GM12864 (cell line): ENCODE results near the gene RCOR1.

Experiments
- DNase-seq: peaks from one replicate; pipeline ENCODE4 v3.0.0-alpha.2; 2011; ENCODE audit warnings: low read depth
- H3K4me3 ChIP-seq: 2 replicates; pipeline ENCODE4 v1.5.1; 2011; ENCODE audit warnings: mild to moderate bottlenecking, low read depth, low read length, control low read depth
- TF ChIP-seq, protein P1 (sequence below): IDR thresholded peaks from 2 replicates; pipeline ENCODE4 v1.5.1; 2011; ENCODE audit warnings: low read depth, mild to moderate bottlenecking, moderate library complexity, low read length, control low read depth, inconsistent platforms; ENCODE audit errors: missing control alignments

The RCOR1 gene

DNA sequence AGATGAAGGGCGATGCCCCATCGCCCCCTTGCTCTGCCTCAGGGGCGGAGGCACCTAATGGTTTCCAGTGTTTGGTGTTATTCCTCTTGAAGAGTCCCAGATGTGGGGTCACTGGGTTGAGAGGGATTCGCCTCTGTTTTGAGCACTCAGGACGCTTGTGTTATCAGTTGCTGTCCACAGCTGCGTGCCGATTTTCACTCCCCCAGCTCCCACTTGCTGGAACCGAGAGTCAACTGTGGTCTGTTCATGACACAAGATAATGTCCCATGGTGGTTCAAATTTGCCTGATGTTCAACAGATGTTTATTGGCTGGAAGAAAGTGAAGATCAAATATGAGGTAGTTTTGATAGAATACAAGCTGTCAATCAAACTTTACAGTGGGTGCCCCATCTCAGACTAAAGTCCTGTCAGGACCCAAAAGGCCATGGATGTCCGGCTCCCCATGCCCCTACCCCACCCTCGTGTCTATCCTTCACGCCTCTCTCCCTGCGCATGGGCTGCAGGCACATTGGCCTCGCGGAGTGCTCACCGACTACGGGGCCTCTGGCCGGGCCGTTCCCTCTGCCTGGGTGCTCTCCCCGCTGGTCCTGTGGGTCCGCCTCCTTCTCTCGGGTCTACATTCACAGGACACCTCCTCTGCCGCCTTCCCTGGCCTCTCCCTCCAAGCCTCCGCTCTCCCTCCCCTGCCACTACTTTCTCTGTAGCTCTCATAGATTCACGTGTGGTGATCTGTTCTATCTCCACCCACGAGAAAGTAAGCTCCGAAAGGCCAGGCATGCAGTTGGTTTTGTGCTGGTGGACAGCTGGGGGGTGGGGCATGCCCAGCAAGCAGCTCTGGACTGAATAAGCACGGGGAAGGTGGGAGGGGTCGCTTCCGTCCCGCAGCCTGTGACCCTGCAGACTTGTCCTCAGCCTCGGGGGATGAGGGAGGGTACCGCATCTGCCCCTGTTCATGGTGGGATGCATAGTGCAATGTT, 178.0 kb downstream of the RCOR1 start:
- H3K4me3 ChIP-seq: no peak overlapping the region
- DNase-seq: no peak
- TF ChIP-seq, protein P1, sequence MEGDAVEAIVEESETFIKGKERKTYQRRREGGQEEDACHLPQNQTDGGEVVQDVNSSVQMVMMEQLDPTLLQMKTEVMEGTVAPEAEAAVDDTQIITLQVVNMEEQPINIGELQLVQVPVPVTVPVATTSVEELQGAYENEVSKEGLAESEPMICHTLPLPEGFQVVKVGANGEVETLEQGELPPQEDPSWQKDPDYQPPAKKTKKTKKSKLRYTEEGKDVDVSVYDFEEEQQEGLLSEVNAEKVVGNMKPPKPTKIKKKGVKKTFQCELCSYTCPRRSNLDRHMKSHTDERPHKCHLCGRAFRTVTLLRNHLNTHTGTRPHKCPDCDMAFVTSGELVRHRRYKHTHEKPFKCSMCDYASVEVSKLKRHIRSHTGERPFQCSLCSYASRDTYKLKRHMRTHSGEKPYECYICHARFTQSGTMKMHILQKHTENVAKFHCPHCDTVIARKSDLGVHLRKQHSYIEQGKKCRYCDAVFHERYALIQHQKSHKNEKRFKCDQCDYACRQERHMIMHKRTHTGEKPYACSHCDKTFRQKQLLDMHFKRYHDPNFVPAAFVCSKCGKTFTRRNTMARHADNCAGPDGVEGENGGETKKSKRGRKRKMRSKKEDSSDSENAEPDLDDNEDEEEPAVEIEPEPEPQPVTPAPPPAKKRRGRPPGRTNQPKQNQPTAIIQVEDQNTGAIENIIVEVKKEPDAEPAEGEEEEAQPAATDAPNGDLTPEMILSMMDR: no peak

DNA sequence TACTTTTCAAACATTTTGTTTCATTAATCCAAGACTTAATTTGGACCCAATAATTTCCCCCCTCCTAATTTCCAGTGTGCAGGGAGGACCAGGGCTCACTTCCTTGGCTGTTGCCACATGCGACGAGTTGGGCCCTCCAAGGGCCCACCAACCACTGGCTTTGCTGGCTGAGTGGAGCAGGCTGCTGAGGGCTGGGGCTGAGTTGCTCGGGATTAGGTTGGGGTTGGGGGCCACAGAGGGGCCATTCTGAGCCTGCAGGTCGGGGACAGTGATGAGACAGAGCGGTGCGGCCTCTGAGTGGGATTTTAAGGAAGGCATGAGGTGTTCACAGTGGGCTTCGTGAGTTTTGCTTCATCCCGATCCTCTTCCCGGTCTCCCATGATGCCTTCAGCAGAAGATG, 178.7 kb downstream of the RCOR1 start:
- TF ChIP-seq, protein P1: no peak
- no peak for DNase-seq
- no peak overlapping the region for H3K4me3 ChIP-seq

DNA sequence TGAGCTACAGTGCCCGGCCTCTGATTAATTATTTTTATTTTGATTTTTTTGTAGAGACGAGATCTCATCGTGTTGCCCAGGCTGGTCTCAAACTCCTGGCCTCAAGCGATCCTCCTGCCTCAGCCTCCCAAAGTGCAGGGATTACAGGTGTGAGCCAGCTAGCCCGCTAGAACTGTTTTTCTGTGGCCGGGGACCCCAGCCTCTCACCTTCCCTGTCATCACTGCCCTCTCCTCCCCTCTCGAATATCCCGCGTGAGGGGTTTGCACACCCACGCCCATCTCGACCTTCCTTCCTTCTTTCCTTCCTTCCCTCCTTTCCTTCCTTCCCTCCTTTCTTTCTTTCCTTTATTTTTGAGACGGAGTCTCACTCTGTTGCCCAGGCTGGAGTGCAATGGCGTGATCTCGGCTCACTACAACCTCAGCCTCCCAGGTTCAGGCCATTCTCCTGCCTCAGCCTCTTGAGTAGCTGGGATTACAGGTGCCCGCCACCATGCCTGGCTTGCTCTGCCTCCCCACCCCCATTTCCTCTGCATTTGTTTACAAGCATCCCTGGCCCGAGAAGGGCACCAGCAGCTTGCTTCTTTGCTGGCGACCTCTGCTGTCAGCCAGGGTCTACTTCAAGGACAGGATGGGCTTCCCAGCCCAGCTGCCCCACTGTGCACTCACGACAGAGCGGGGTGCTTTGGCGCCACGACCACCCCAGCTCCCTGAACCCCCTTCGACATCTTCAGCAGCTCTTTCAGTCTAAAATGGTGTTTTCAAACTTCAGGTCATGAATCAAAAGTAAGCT, 180.5 kb downstream of the RCOR1 start:
- no peak overlapping the region for H3K4me3 ChIP-seq
- no peak for DNase-seq
- TF ChIP-seq, protein P1: peak; percentile 42

DNA sequence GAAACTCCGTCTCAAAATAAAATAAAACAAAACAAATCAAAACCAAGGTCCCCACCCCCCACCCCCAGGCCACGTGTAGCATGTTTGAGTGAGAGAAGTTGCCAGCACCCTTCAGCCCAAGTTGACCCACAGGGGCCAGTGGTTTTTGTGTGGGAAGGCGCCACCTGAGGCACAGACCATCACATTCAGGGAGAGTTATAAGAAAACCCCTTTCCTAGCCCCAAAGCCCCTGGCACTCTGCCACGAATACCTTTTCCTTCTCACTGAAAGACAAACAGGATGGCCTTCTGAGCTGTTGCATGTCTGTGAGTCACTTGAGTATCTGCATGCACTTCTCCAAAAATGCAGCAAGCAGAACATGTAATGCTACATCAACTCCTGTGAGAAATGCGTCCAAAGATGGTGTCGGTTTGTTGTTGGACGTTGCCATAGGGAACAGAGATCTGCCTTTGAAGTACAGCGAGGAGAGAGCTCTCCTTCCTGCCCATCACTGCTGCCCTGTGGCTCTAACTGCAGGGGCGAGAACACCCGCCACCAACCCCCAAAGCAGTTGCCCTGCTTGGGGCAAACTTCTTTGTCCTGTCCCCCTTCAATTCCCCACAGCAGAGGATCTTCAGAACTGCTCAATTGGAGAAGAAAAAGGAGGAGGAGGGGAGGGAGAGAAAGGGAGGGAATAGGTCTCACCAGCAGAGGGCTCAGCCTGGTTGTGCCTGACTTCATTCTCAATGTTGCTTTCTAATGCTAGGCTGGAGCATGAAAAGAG, 182.1 kb downstream of the RCOR1 start:
- peak; percentile 87 for DNase-seq
- peak overlapping the region; percentile 8; the same call in 1 of the 2 replicates for H3K4me3 ChIP-seq
- TF ChIP-seq, protein P1: peak; percentile 88

- peak; percentile 87 for DNase-seq
- TF ChIP-seq, protein P1: no peak
- peak overlapping the region; percentile 51 for H3K4me3 ChIP-seq
Observed at GRCh38 chr14:102775855-102776760, 183.7 kb downstream of the RCOR1 start.
